GM21367 (cell line): ENCODE data around the gene OR6S1.
"Not testable (repeated sequence)": the region's sequence is repeated elsewhere in the genome, so short reads cannot be mapped to it uniquely, and the experiment has no call there.

Source experiments
- ATAC-seq: cut with Tn5 transposase; IDR thresholded peaks from one replicate; pipeline ENCODE4 v1.9.1; 2021; ENCODE audit not compliant: unreplicated experiment

OR6S1 gene

GRCh38 chr14:20611277-20611676, 30.2 kb downstream of the OR6S1 start:
- ATAC-seq = no peak

GRCh38 chr14:20610002-20610765, 31.3 kb downstream of the OR6S1 start:
- no peak for ATAC-seq

- no peak for ATAC-seq
These were observed 32.1 kb downstream of the OR6S1 start for GRCh38 chr14:20609215-20610001.

- no peak for ATAC-seq
These were observed 32.9 kb downstream of the OR6S1 start for GRCh38 chr14:20608383-20609110.

- no peak for ATAC-seq
These were observed 33.9 kb downstream of the OR6S1 start for GRCh38 chr14:20607617-20608016.

GRCh38 chr14:20606902-20607242, 34.6 kb downstream of the OR6S1 start:
- no peak for ATAC-seq

- ATAC-seq = no peak
These were observed 35.1 kb downstream of the OR6S1 start for GRCh38 chr14:20606190-20606901.

- ATAC-seq = no peak
These were observed 37.4 kb downstream of the OR6S1 start for GRCh38 chr14:20603813-20604690.

- ATAC-seq = no peak
These were observed 38.9 kb downstream of the OR6S1 start for GRCh38 chr14:20602583-20602982.

- ATAC-seq = no peak
These were observed 40.0 kb downstream of the OR6S1 start for GRCh38 chr14:20601522-20601921.

GRCh38 chr14:20597108-20597507, 44.4 kb downstream of the OR6S1 start:
- no peak for ATAC-seq

GRCh38 chr14:20595726-20596125, 45.8 kb downstream of the OR6S1 start:
- ATAC-seq = not testable (repeated sequence)

- no peak for ATAC-seq
These were observed 48.9 kb downstream of the OR6S1 start for GRCh38 chr14:20592574-20592973.

- no peak for ATAC-seq
These were observed 50.3 kb downstream of the OR6S1 start, which contains the start of gene RNASE12 for GRCh38 chr14:20591235-20591634. TSS of gene RNASE12 (minus strand) at chr14:20591376. CDS start at chr14:20590723, 653 bp downstream.
